Erythroblast (primary cell): ENCODE data around the gene RPP40.
"Not testable (repeated sequence)": the region's sequence is repeated elsewhere in the genome, so short reads cannot be mapped to it uniquely, and the experiment has no call there.

Experiments
- DNase-seq, 2 experiments: peaks; one replicate each; lab custom pipeline; 2025; lab: John Stamatoyannopoulos, UW
- GATA1 ChIP-seq: IDR thresholded peaks from 2 replicates; pipeline ENCODE4 v1.6.1; 2011; ENCODE audit warnings: low read depth, mild to moderate bottlenecking, control low read depth, low read length, moderate library complexity
- POLR2A ChIP-seq: IDR thresholded peaks from 2 replicates; pipeline ENCODE4 v1.6.1; 2011; ENCODE audit warnings: mild to moderate bottlenecking, low read length

The RPP40 gene

GRCh38 chr6:5003604-5004372 is at the start of gene RPP40:
TSS of gene RPP40 (minus strand) at chr6:5004037. CDS start at chr6:5004002, 35 bp downstream.
- TF ChIP-seq GATA1 (no peak), POLR2A (peak; percentile 34)

GRCh38 chr6:5053038-5053437 is 49.2 kb upstream of the RPP40 start:
- TF ChIP-seq POLR2A: no peak
- TF ChIP-seq GATA1: no peak
- no peak for DNase-seq

More at GRCh38 chr6:5003604-5004372, at the start of gene RPP40:
- DNase-seq: peak; percentile 97 to 98

- DNase-seq: no peak
- TF ChIP-seq POLR2A (no peak), GATA1 (no peak)
Measured at GRCh38 chr6:5051394-5051793, 47.6 kb upstream of the RPP40 start.

GRCh38 chr6:5050009-5050408 is 46.2 kb upstream of the RPP40 start:
- no peak for TF ChIP-seq GATA1
- no peak for TF ChIP-seq POLR2A
- no peak for DNase-seq

GRCh38 chr6:5046430-5046829 is 42.6 kb upstream of the RPP40 start:
- DNase-seq: no peak
- TF ChIP-seq GATA1 (no peak), POLR2A (no peak)

GRCh38 chr6:5045416-5045815 is 41.6 kb upstream of the RPP40 start:
- no peak for DNase-seq
- no peak for TF ChIP-seq GATA1
- TF ChIP-seq POLR2A: no peak

GRCh38 chr6:5044866-5045265 is 41.0 kb upstream of the RPP40 start:
- no peak for DNase-seq
- TF ChIP-seq GATA1 (no peak), POLR2A (no peak)

GRCh38 chr6:5042436-5042835 is 38.6 kb upstream of the RPP40 start:
- no peak for DNase-seq
- no peak for TF ChIP-seq POLR2A
- TF ChIP-seq GATA1: no peak

- no peak for DNase-seq
- TF ChIP-seq GATA1: no peak
- no peak for TF ChIP-seq POLR2A
Measured at GRCh38 chr6:5041955-5042354, 38.1 kb upstream of the RPP40 start.

- no peak for DNase-seq
- TF ChIP-seq GATA1 (no peak), POLR2A (no peak)
Measured at GRCh38 chr6:5036269-5036668, 32.4 kb upstream of the RPP40 start.

- TF ChIP-seq GATA1 (no peak), POLR2A (no peak)
- no peak for DNase-seq
Measured at GRCh38 chr6:5034736-5035135, 30.9 kb upstream of the RPP40 start.

- no peak for TF ChIP-seq GATA1
- no peak for TF ChIP-seq POLR2A
- no peak for DNase-seq
Measured at GRCh38 chr6:5034328-5034727, 30.5 kb upstream of the RPP40 start.

- not testable (repeated sequence) for DNase-seq
Measured at GRCh38 chr6:5033214-5033904, 29.5 kb upstream of the RPP40 start.

- DNase-seq: not testable (repeated sequence)
Measured at GRCh38 chr6:5032706-5033105, 28.9 kb upstream of the RPP40 start.

- TF ChIP-seq GATA1: no peak
- TF ChIP-seq POLR2A: no peak
- no peak for DNase-seq
Measured at GRCh38 chr6:5031150-5031549, 27.3 kb upstream of the RPP40 start.
